Activated T-cell treated with anti-CD3 and anti-CD28 coated beads, Interleukin-2, amount 50 U/mL, for 4 hours (primary cell): ENCODE data around the gene CDIPT. TPM values are rescaled to one million over a fixed set of nuclear protein-coding genes. Genes with fewer than 3 reads are reported as not detected.

Source experiments
- ATAC-seq, 2 donors: fragments of 200-7000 bp; cut with Tn5 transposase; one replicate each; pipeline ENCODE4 v1.10.0; 2021
- DNase-seq: peaks from one replicate; pipeline ENCODE4 v3.0.0-alpha.2; 2020
- H3K27me3 Mint-ChIP-seq: one replicate; pipeline ENCODE4 v1.8.0; 2021; ENCODE audit warnings: low read depth, mixed read lengths
- H3K36me3 Mint-ChIP-seq: one replicate; pipeline ENCODE4 v1.8.0; 2022; ENCODE audit warnings: mixed read lengths; ENCODE audit not compliant: insufficient read depth
- H3K4me1 Mint-ChIP-seq: one replicate; pipeline ENCODE4 v1.8.0; 2021; ENCODE audit warnings: low read depth, mixed read lengths
- H3K4me3 Mint-ChIP-seq: one replicate; pipeline ENCODE4 v1.8.0; 2021; ENCODE audit warnings: mild to moderate bottlenecking, moderate library complexity, mixed read lengths
- H3K9me3 Mint-ChIP-seq: one replicate; pipeline ENCODE4 v1.8.0; 2021; ENCODE audit warnings: mixed read lengths
- total RNA-seq, 3 donors: library from RNA; stranded (reverse); gene quantifications; one replicate each; pipeline ENCODE4 v1.2.1, GENCODE V29; 2021

CDIPT gene
- total RNA-seq, 3 donors from 2014 or later: 56.7 to 61.0 (median 59.7) TPM

DNA sequence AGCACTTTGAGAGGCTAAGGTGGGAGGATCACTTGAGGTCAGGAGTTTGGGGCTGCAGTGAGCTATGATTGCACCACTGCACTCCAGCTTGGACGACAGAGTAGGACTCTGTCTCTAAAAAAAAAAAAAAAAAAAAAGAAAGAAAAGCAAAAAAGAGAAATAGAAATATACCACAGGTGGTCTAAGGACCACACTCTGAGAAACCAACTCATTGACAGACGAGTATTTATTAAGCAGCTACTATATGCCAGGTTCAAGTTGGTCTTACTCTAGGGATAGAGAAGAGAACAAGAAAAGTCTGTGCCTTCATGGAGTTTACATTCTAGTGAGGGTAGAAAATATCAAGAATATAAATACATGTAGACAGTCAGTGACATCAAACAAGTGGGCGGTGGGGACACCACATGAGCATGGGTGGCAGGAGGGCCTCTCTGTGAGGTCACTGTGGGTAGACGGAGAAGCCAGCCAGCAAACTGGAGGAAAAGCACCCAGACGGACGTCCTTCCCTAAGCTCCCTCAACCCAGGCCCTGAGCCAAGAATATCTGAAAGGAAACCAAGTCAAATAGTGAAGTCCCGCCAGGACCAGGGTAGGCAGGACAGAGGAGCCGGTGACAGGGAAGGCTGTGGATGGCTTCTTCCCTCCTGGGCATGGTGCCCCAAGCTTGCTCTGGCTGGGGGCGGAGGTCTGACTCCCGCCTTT, 4.7 kb downstream of the CDIPT start:
- no peak for ATAC-seq
- Mint-ChIP-seq H3K4me3 (no peak overlapping the region), H3K27me3 (no peaks in the 10 kb centered on the region), H3K9me3 (no peaks in the 10 kb centered on the region), H3K36me3 (peaks cover 15% of the 10 kb centered on the region), H3K4me1 (peaks cover 19% of the 10 kb centered on the region)
- DNase-seq: no peak

DNA sequence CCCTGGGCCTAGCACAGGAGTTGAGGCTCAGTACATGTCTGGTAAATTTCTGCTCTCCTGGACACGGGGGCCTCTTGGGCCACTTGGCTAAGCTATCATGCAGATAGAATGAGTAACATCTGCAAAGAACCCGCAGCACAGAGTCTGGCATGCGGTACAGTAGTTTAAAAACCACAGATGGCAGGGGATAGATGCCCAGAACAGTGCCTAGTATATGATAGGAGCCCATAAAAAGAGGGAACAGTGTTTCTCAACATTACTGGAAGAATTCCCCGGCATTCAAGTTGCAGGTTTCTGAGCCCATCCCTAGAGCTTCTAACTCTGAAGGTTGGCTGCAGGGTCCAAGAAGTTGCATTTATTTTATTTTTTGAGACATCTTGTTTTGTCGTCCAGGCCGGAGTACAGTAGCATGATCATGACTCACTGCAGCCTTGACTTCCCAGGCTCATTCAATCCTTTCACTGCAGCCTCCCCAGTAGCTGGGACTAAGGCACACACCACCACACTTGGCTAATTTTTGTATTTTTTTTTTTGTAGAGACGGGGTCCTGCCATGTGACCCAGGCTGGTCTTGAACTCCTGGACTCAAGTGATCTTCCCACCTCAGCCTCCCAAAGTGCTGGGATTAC, 5.8 kb downstream of the CDIPT start:
- H3K4me3 Mint-ChIP-seq: no peak overlapping the region

DNA sequence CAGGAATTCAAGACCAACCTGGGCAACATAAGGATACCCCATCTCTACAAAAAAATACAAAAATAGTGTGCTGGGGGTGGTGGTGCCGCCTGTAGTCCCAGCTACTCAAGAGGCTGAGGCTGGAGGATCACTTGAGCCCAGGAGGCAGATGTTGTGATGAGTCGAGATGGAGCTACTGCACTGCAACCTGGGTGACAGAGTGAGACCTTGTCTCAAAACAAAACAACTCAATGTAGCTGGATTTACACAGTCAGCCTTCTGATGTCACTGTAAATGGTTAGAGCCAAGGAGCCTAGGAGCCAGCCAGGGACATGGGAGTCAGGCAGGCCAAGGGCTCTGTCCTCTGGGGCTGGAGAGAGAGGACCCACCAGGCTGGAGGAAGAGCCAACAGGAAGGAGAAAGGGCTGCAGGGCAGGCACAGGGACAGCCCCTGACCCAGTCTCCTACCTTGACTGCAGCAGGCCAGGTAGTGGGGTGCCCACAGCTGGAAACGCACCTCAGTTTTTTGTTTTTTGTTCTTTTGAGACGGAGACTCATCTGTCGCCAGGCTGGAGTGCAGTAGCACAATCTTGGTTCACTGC, 8.4 kb downstream of the CDIPT start:
- ATAC-seq (peak in 1 of 2 donors; percentile 25), DNase-seq (no peak)
- Mint-ChIP-seq H3K36me3 (peaks cover 10% of the 10 kb centered on the region), H3K4me1 (no peaks in the 10 kb centered on the region), H3K27me3 (no peaks in the 10 kb centered on the region), H3K9me3 (no peaks in the 10 kb centered on the region), H3K4me3 (no peak overlapping the region)

More for the DNA sequence above, 5.8 kb downstream of the CDIPT start:
- ATAC-seq (no peak), DNase-seq (no peak)
- Mint-ChIP-seq H3K4me1 (peaks cover 16% of the 10 kb centered on the region), H3K27me3 (no peaks in the 10 kb centered on the region), H3K9me3 (no peaks in the 10 kb centered on the region), H3K36me3 (peaks cover 15% of the 10 kb centered on the region)

- Mint-ChIP-seq H3K9me3 (no peaks in the 10 kb centered on the region), H3K36me3 (peaks cover 2% of the 10 kb centered on the region), H3K4me3 (no peak overlapping the region), H3K4me1 (peaks cover 2% of the 10 kb centered on the region), H3K27me3 (no peaks in the 10 kb centered on the region)
- DNase-seq (no peak), ATAC-seq (no peak)
Observed at GRCh38 chr16:29852654-29853053, 10.4 kb downstream of the CDIPT start.

DNA sequence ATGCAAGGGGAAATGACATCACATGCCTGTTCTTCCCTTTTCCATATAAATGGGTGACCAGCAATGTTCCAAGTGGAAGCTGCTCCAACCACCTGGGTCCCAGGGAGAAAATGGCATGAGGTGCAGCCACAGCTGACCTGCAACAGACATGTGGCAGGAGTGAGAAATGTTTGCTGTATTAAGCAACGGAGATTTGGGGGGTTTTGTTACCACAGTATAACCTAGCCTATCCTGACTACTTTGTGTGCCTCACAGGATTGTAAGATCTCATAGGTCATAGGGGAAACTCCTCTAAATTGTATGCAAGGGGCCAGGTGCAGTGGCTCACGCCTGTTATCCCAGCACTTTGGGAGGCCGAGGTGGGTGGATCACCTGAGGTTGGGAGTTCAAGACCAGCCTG, 12.0 kb downstream of the CDIPT start:
- no peak for DNase-seq
- no peak for ATAC-seq
- H3K27me3 Mint-ChIP-seq: no peaks in the 10 kb centered on the region
- peaks cover 3% of the 10 kb centered on the region for H3K36me3 Mint-ChIP-seq
- H3K9me3 Mint-ChIP-seq: no peaks in the 10 kb centered on the region
- peaks cover 5% of the 10 kb centered on the region for H3K4me1 Mint-ChIP-seq
- no peak overlapping the region for H3K4me3 Mint-ChIP-seq

DNA sequence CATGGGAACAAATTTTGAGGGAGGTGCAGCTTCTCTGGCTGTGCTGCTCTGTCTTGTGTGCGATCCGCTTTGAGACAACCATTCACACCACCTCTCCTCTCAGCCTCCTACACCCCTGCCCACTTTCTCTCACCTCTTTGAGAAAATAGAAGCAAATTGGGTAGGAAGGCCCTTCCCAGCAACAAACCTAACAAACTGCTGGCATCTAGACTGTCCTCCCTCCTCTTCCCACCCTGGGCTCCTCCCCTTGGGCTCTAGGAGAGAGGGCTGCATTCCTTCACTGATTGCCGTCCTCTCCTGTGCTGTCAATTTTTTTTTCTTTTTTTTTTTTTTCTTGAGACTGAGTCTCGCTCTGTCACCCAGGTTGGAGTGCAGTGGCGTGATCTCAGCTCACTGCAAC, 13.5 kb downstream of the CDIPT start:
- no peak for DNase-seq
- H3K4me1 Mint-ChIP-seq: peaks cover 5% of the 10 kb centered on the region
- H3K4me3 Mint-ChIP-seq: no peak overlapping the region
- H3K27me3 Mint-ChIP-seq: no peaks in the 10 kb centered on the region
- peaks cover 10% of the 10 kb centered on the region for H3K36me3 Mint-ChIP-seq
- no peaks in the 10 kb centered on the region for H3K9me3 Mint-ChIP-seq
- ATAC-seq: no peak

- Mint-ChIP-seq H3K4me1 (peaks cover 5% of the 10 kb centered on the region), H3K36me3 (peaks cover 14% of the 10 kb centered on the region), H3K27me3 (no peaks in the 10 kb centered on the region), H3K4me3 (no peak overlapping the region), H3K9me3 (no peaks in the 10 kb centered on the region)
- DNase-seq (peak; percentile 83), ATAC-seq (peak; percentile 94 to 97)
Observed at GRCh38 chr16:29848420-29849297, 14.4 kb downstream of the CDIPT start.

- no peak overlapping the region for H3K4me3 Mint-ChIP-seq
- DNase-seq (no peak), ATAC-seq (no peak)
- H3K27me3 Mint-ChIP-seq: no peaks in the 10 kb centered on the region
- H3K4me1 Mint-ChIP-seq: peaks cover 5% of the 10 kb centered on the region
- peaks cover 20% of the 10 kb centered on the region for H3K36me3 Mint-ChIP-seq
- no peaks in the 10 kb centered on the region for H3K9me3 Mint-ChIP-seq
Observed at GRCh38 chr16:29845656-29846055, 17.4 kb downstream of the CDIPT start.

DNA sequence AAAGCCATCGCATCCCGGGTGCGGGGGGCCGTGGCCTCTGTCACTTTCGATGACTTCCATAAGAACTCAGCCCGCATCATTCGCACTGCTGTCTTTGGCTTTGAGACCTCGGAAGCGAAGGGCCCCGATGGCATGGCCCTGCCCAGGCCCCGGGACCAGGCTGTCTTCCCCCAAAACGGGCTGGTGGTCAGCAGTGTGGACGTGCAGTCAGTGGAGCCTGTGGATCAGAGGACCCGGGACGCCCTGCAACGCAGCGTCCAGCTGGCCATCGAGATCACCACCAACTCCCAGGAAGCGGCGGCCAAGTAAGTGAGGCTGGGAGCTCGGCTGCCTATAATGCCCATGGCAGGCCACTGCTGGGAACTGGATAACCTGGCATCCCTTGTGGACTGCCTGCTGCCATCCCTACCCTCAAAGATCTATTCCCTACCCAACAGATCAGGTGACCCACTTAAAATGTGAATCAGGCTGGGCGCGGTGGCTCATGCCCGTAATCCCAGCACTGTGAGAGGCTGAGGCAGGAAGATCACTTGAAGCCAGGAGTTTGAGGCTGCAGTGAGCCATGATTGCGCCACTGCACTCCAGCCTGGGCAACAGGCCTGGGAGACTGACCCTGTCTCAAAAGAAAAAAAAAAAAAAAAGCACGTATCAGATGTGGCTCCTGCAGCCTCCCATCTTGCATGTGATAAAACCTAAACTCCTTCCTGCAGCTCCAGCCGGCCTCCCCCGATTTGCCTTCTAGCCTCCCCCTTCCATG, 18.3 kb downstream of the CDIPT start:
- no peak for DNase-seq
- ATAC-seq: no peak
- no peak overlapping the region for H3K4me3 Mint-ChIP-seq
- H3K9me3 Mint-ChIP-seq: no peaks in the 10 kb centered on the region
- peaks cover 25% of the 10 kb centered on the region for H3K36me3 Mint-ChIP-seq
- no peaks in the 10 kb centered on the region for H3K27me3 Mint-ChIP-seq
- peaks cover 5% of the 10 kb centered on the region for H3K4me1 Mint-ChIP-seq

GRCh38 chr16:29843931-29844330, 19.1 kb downstream of the CDIPT start:
- Mint-ChIP-seq H3K4me3 (no peak overlapping the region), H3K27me3 (no peaks in the 10 kb centered on the region), H3K36me3 (peaks cover 27% of the 10 kb centered on the region), H3K9me3 (no peaks in the 10 kb centered on the region), H3K4me1 (peaks cover 5% of the 10 kb centered on the region)
- DNase-seq (no peak), ATAC-seq (no peak)

DNA sequence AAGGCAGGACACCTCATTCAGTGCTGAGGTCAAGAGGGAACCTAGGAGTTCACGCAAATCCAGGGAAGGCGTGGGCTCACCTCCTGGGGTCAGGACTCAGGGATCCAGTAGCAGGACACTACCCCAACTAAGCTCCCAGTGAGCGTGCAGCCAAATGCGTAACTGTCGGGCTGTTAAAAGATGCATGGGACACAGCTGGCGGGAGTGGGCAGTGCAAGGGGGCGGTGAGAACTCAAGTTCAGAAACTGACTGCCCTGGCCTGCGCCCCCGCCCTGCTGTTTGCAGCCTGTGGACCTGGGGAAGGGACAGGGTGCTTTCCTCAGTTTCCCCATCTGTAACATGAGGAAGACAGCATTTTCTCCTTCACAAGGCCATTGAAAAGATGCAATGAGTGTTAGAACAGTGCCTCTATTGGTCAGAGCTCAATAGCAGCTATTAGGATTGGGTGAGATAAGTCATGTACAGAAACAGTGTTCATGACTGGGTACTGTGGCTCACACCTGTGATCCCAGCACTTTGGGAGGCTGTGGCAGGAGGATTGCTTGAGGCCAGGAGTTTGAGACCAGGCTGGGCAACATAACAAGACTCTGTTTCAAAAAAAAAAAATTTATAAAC, 20.2 kb downstream of the CDIPT start:
- H3K9me3 Mint-ChIP-seq: no peaks in the 10 kb centered on the region
- ATAC-seq: no peak
- DNase-seq: no peak
- no peaks in the 10 kb centered on the region for H3K27me3 Mint-ChIP-seq
- no peak overlapping the region for H3K4me3 Mint-ChIP-seq
- H3K36me3 Mint-ChIP-seq: peaks cover 27% of the 10 kb centered on the region
- peaks cover 3% of the 10 kb centered on the region for H3K4me1 Mint-ChIP-seq

- H3K4me3 Mint-ChIP-seq: no peak overlapping the region
- H3K36me3 Mint-ChIP-seq: peaks cover 29% of the 10 kb centered on the region
- no peaks in the 10 kb centered on the region for H3K4me1 Mint-ChIP-seq
- no peak for DNase-seq
- no peaks in the 10 kb centered on the region for H3K27me3 Mint-ChIP-seq
- no peaks in the 10 kb centered on the region for H3K9me3 Mint-ChIP-seq
- ATAC-seq: no peak
Observed at GRCh38 chr16:29841631-29842030, 21.4 kb downstream of the CDIPT start.

- peaks cover 28% of the 10 kb centered on the region for H3K36me3 Mint-ChIP-seq
- no peaks in the 10 kb centered on the region for H3K4me1 Mint-ChIP-seq
- no peaks in the 10 kb centered on the region for H3K27me3 Mint-ChIP-seq
- H3K4me3 Mint-ChIP-seq: no peak overlapping the region
- ATAC-seq (no peak), DNase-seq (no peak)
- H3K9me3 Mint-ChIP-seq: no peaks in the 10 kb centered on the region
Observed at GRCh38 chr16:29840240-29840639, 22.8 kb downstream of the CDIPT start.
